SK-N-SH (cell line): Measurements from ENCODE around the gene MAST4.

Source experiments
- CTCF ChIP-seq: fragments of 200-600 bp; sonication (generic); IDR thresholded peaks from 2 replicates; pipeline ENCODE4 v1.6.1; 2017; ENCODE audit warnings: antibody characterized with exemption, mild to moderate bottlenecking, moderate library complexity
- EP300 ChIP-seq, 2 experiments: IDR thresholded peaks; 2 replicates each; pipeline versions ENCODE4 v1.4.0 to v1.6.1; 2012; ENCODE audit warnings: borderline replicate concordance in 1 of 2, low read depth in 1 of 2, low read length in 1 of 2
- EZH2phosphoT487 ChIP-seq: fragments of 200-600 bp; sonication (generic); IDR thresholded peaks from 2 replicates; pipeline ENCODE4 v1.6.1; 2017; ENCODE audit warnings: low read depth, mixed run types, mild to moderate bottlenecking, antibody characterized with exemption, moderate library complexity, borderline replicate concordance
- JUND ChIP-seq: IDR thresholded peaks from 2 replicates; pipeline ENCODE4 v1.4.0; 2012
- MXI1 ChIP-seq: IDR thresholded peaks from 2 replicates; pipeline ENCODE4 v1.6.1; 2012; ENCODE audit warnings: mild to moderate bottlenecking, low read depth, low read length, improper control_type of control experiment
- POLR2AphosphoS5 ChIP-seq: IDR thresholded peaks from 2 replicates; pipeline ENCODE4 v1.6.1; 2012; ENCODE audit warnings: low read depth, low read length
- REST ChIP-seq: IDR thresholded peaks from 2 replicates; pipeline ENCODE4 v1.6.1; 2012; ENCODE audit warnings: mild to moderate bottlenecking, low read depth, low read length, moderate library complexity
- TAF1 ChIP-seq: IDR thresholded peaks from 2 replicates; pipeline ENCODE4 v1.6.1; 2012; ENCODE audit warnings: low read depth, mild to moderate bottlenecking, low read length, moderate library complexity, borderline replicate concordance
- YY1 ChIP-seq: IDR thresholded peaks from 2 replicates; pipeline ENCODE4 v1.4.0; 2012; ENCODE audit warnings: low read depth, mild to moderate bottlenecking
- ZBTB33 ChIP-seq: IDR thresholded peaks from 2 replicates; pipeline ENCODE4 v1.4.0; 2012; ENCODE audit warnings: low read depth, borderline replicate concordance

GRCh38 chr5:67143549-67143948, 547.4 kb downstream of the MAST4 start:
- TF ChIP-seq CTCF: no peak
- no peak for TF ChIP-seq POLR2AphosphoS5
- no peak for TF ChIP-seq REST
- no peak for TF ChIP-seq EP300 (IDR thresholded peaks at IDR 0.05; ENCODE audit: borderline replicate concordance in 1 of 2, low read depth in 1 of 2, low read length in 1 of 2)
- TF ChIP-seq MXI1: no peak
- no peak for TF ChIP-seq EZH2phosphoT487
- TF ChIP-seq JUND: no peak
- TF ChIP-seq TAF1: no peak
- no peak for TF ChIP-seq ZBTB33
- TF ChIP-seq YY1: no peak
